ENCODE data around the gene FAM184A.

DNA sequence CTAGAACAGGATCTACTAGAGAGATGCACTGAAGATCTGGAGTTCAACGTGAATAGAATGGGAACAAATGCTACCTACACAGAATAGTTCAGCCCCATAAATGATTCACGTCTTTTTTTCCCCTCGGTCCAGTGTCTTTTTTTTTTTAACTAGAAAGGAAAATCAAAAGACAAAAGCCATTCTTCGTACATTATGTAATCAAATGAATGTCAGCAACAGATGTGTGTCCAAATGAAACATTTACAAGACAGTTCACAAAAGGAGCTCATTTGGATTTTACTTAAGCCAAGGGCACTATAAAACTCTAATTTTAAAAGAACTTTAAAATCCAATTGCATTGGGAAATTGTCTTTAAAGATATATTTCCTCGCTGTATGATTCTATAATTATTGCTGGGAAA lies 42.4 kb downstream of the FAM184A start:
- TF ChIP-seq POLR2A (IDR thresholded peaks at IDR 0.05) (no peak), CTCF (IDR thresholded peaks at IDR 0.05) (no peak), POLR2AphosphoS5 (IDR thresholded peaks at IDR 0.05; ENCODE audit: insufficient read depth in 1 of 2, low read depth in 1 of 2) (no peak)
